Fibroblast of villous mesenchyme (primary cell): ENCODE data around the gene LRG1. TPM values are rescaled to one million over a fixed set of nuclear protein-coding genes. Genes with fewer than 3 reads are reported as not detected.

ENCODE experiments used
- DNase-seq: peaks from one replicate; pipeline ENCODE4 v3.0.0-alpha.2; 2010; ENCODE audit warnings: low read depth
- H3K4me3 ChIP-seq: 2 replicates; pipeline ENCODE4 v1.5.1; 2011; ENCODE audit warnings: low read depth, mild to moderate bottlenecking, low read length
- total RNA-seq: library from RNA; depleted of rRNA; stranded (reverse); fragments of >200 nt; gene quantifications from 2 replicates; pipeline ENCODE4 v1.2.3, GENCODE V29; 2012
- TF ChIP-seq, protein P1 (sequence below): IDR thresholded peaks from 2 replicates; pipeline ENCODE4 v1.5.1; 2012; ENCODE audit warnings: low read depth, mild to moderate bottlenecking, low read length; ENCODE audit not compliant: insufficient read depth

LRG1 gene
- total RNA-seq, 1 donor = not detected

DNA sequence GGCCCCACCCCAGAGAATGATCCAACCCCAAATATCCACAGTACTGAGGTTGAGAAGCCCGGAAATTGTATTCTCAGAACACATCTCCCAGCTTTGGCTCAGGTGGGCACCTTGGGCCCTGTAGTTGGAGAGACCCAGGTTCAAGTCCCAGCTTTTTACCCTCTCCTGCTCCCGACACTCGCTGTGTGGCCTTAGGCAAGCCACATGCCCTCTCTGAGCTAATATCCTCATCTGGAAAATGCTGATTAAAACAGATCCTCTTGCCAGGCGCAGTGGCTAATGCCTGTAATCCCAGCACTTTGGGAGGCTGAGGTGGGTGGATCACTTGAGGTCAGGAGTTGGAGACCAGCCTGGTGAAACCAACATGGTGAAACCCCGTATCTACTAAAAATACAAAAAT is 24.1 kb downstream of the LRG1 start:
- no peak overlapping the region for H3K4me3 ChIP-seq
- TF ChIP-seq, protein P1, sequence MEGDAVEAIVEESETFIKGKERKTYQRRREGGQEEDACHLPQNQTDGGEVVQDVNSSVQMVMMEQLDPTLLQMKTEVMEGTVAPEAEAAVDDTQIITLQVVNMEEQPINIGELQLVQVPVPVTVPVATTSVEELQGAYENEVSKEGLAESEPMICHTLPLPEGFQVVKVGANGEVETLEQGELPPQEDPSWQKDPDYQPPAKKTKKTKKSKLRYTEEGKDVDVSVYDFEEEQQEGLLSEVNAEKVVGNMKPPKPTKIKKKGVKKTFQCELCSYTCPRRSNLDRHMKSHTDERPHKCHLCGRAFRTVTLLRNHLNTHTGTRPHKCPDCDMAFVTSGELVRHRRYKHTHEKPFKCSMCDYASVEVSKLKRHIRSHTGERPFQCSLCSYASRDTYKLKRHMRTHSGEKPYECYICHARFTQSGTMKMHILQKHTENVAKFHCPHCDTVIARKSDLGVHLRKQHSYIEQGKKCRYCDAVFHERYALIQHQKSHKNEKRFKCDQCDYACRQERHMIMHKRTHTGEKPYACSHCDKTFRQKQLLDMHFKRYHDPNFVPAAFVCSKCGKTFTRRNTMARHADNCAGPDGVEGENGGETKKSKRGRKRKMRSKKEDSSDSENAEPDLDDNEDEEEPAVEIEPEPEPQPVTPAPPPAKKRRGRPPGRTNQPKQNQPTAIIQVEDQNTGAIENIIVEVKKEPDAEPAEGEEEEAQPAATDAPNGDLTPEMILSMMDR = no peak
- no peak for DNase-seq

DNA sequence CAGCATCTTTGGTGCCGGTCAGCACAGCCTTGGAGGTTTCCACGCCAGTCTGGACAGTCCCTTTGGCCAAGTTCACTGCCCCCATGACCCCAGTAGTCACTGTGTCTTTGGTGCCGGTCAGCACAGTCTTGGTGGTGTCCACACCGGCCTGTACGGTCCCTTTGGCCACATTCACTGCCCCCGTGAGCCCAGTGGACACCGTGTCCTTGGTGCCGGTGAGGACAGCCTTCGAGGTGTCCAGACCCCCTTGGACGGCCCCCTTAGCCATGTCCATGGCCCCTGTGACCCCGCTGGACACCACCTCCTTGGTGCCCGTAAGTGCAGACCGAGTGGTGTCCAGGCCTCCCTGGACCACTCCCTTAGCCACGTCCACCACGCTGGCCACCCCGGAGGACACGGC is 26.6 kb downstream of the LRG1 start:
- no peak for DNase-seq
- TF ChIP-seq, protein P1 = no peak
- H3K4me3 ChIP-seq = no peak overlapping the region

DNA sequence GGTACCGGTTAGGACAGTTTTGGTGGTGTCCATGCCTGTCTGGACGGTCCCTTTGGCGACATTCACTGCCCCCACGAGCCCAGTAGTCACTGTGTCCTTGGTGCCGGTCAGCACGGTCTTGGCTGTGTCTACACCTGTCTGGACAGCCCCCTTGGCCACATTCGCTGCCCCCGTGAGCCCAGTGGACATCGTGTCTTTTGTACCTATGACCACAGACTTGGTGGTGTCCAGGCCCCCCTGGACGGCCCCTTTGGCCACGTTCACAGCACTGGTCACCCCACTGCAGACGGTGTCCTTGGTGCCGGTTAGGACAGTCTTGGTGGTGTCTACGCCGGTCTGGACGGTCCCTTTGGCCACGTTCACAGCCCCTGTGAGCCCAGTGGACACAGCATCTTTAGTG is 27.8 kb downstream of the LRG1 start:
- DNase-seq = no peak
- TF ChIP-seq, protein P1 = no peak
- no peak overlapping the region for H3K4me3 ChIP-seq

DNA sequence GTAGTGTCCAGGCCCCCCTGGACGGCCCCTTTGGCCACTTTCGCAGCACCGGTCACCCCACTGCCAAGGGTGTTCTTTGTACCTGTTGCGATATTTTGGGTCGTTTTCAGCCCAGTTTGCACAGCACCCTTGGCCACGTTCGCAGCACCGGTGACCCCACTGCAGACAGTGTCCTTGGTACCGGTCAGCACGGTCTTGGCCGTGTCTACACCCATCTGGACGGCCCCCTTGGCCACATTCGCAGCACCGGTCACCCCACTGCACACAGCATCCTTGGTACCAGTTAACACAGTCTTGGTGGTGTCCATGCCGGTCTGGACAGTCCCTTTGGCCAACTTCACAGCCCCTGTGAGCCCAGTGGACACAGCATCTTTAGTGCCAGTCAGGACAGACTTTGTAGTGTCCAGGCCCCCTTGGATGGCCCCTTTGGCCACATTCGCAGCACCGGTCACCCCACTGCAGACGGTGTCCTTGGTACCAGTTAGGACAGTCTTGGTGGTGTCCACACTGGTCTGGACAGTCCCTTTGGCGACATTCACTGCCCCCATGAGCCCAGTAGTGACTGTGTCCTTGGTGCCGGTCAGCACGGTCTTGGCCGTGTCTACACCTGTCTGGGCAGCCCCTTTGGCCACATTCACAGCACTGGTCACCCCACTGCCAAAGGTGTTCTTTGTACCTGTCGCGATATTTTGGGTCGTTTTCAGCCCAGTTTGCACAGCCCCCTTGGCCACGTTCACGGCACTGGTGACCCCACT is 28.4 kb downstream of the LRG1 start:
- TF ChIP-seq, protein P1 = no peak
- H3K4me3 ChIP-seq = no peak overlapping the region
- no peak for DNase-seq

DNA sequence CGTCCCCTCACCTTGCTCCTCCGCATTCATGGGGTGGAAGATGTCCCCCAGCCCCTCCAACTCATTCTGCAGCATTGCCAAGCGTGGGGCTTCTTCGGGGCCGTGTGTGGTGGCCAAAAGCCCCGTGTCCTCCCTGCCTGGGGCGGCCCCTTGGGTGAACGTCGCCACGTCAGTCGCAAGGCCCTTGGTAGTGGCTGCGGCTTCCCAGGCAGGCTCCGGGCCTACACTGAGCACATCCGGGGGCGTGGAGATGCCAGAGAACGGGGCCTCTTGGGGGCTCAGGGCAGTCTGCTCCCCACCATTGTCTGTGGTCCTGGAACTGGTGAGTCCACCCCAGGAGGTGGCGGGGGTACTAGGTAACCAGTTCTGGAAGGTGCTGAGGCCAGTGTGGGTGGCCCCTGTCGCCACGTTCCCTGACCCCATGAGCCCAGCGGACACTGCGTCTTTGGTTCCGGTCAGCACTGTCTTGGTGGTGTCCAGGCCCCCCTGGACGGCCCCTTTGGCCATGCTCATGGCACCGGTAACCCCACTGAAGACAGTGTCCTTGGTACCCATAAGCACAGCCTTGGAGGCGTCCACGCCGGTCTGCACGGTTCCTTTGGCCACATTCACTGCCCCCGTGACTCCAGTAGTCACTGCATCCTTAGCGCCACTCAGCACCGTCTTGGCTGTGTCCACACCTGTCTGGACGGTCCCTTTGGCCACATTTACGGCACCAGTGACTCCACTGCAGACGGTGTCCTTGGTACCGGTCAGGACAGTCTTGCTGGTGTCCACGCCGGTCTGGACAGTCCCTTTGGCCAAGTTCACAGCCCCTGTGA is 29.2 kb downstream of the LRG1 start:
- no peak overlapping the region for H3K4me3 ChIP-seq
- TF ChIP-seq, protein P1 = no peak
- no peak for DNase-seq

DNA sequence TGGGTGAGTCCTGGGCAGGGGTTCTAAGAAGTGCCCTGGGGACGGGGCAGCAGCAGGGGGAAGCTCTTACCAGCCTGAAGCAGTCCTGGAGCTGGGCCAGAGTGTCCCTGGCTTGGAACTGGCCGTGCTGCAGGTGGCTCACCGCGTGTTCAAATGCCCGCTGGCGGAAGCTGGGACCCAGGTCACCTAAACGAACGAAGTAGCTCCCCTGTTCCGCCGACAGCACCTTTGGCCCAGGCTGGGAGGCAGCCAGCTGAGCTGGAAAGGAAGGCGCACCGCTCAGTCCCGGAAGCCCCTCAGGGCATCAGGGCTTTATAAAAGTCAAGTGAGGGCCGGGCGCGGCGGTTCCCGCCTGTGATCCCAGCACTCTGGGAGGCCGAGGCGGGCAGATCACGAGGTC is 31.1 kb downstream of the LRG1 start:
- no peak for DNase-seq
- TF ChIP-seq, protein P1 = no peak
- H3K4me3 ChIP-seq = no peak overlapping the region
